ENCODE measurements around the gene DPF3. TPM values are rescaled to one million over a fixed set of nuclear protein-coding genes. Genes with fewer than 3 reads are reported as not detected.

DPF3 gene
- total RNA-seq, 1 experiment from 2014 or later = not detected

DNA sequence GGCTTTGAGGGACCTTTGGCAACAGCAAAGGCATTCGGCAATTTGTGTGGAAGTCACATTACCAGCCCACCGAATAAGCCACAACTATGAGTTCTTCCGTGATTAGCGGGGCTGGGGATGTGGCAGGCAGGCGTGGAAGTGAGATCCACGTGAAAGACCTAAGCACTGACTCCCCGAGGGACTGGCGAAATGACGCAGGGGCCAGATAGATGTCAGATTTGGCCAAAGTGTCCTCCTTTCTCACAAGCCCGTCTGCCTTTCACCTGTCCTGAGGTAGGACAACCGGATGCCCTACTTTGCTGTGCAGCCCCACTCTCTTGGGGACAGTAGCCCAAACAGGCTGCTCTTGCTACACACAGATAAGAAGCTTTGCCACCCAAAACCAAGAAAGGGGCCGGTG lies 54.5 kb downstream of the DPF3 start:
- POLR2A ChIA-PET = interaction anchor here (0.6 kb wide), 1 partner anchor 47 kb away, joined by 3 read pairs; no protein-coding TSS in a partner anchor
- no TSS peak for BruUV-seq (replicated peaks)
- intact Hi-C loops (cut with micrococcal nuclease; ENCODE audit: unreplicated experiment) = no loop called here

GRCh38 chr14:72836085-72836484 lies 57.8 kb downstream of the DPF3 start:
- no TSS peak for BruUV-seq (replicated peaks)
- in situ Hi-C loops (cut with HindIII; ENCODE audit: low pct_unique_long_range_greater_than_20kb, low sequenced_read_pairs) (no loop called here), intact Hi-C loops (cut with micrococcal nuclease; ENCODE audit: unreplicated experiment) (no loop called here)
- DNase-seq (ENCODE audit: low read depth, low spot score) (no peak), ATAC-seq (no peak)
- Histone ChIP-seq H3K9me3 (ENCODE audit: control insufficient read depth, insufficient read depth, low read depth, low read length) (no peaks in the 10 kb centered on the region), H3K4me1 (ENCODE audit: control insufficient read depth, insufficient read depth, low read length) (no peaks in the 10 kb centered on the region), H3K4me3 (ENCODE audit: low read depth in 2 of 2, low read length in 2 of 2) (no peak overlapping the region), H3K27me3 (ENCODE audit: control insufficient read depth, insufficient read depth, low read length) (peaks cover 5% of the 10 kb centered on the region), H3K36me3 (ENCODE audit: control insufficient read depth, insufficient read depth, low read length) (no peaks in the 10 kb centered on the region), H3K27ac (ENCODE audit: low read length) (no peak overlapping the region)
- ChIA-PET POLR2A (no interaction called here), CTCF (no interaction called here)
- TF ChIP-seq REST (IDR thresholded peaks at IDR 0.05; ENCODE audit: insufficient read depth in 1 of 2, low read depth in 2 of 2, low read length in 1 of 2) (no peak), CTCF (IDR thresholded peaks at IDR 0.05) (no peak), SIN3A (IDR thresholded peaks at IDR 0.05; ENCODE audit: borderline replicate concordance, insufficient read depth, low read depth, low read length) (no peak), POLR2AphosphoS5 (IDR thresholded peaks at IDR 0.05; ENCODE audit: low read depth, low read length) (no peak), TCF7L2 (IDR thresholded peaks at IDR 0.05; ENCODE audit: low read depth, low read length) (no peak)

More for the DNA sequence above, 54.5 kb downstream of the DPF3 start:
- H3K4me1 ChIP-seq (ENCODE audit: control insufficient read depth, insufficient read depth, low read length) = no peaks in the 10 kb centered on the region
- no peaks in the 10 kb centered on the region for H3K9me3 ChIP-seq (ENCODE audit: control insufficient read depth, insufficient read depth, low read depth, low read length)
- no peak for DNase-seq (ENCODE audit: low read depth, low spot score)
- H3K27me3 ChIP-seq (ENCODE audit: control insufficient read depth, insufficient read depth, low read length) = no peaks in the 10 kb centered on the region
- TF ChIP-seq TCF7L2 (IDR thresholded peaks at IDR 0.05; ENCODE audit: low read depth, low read length) (no peak), SIN3A (IDR thresholded peaks at IDR 0.05; ENCODE audit: borderline replicate concordance, insufficient read depth, low read depth, low read length) (no peak), CTCF (IDR thresholded peaks at IDR 0.05) (no peak), REST (IDR thresholded peaks at IDR 0.05; ENCODE audit: insufficient read depth in 1 of 2, low read depth in 2 of 2, low read length in 1 of 2) (no peak), POLR2AphosphoS5 (IDR thresholded peaks at IDR 0.05; ENCODE audit: low read depth, low read length) (no peak)
- in situ Hi-C loops (cut with HindIII; ENCODE audit: low pct_unique_long_range_greater_than_20kb, low sequenced_read_pairs) = no loop called here
- CTCF ChIA-PET = no interaction called here
- no peak overlapping the region for H3K27ac ChIP-seq (ENCODE audit: low read length)
- no peaks in the 10 kb centered on the region for H3K36me3 ChIP-seq (ENCODE audit: control insufficient read depth, insufficient read depth, low read length)
- ATAC-seq = no peak
- H3K4me3 ChIP-seq (ENCODE audit: low read depth in 2 of 2, low read length in 2 of 2) = no peak overlapping the region
